GM23338 (cell line): Measurements from ENCODE around the gene SAA2. TPM values are rescaled to one million over a fixed set of nuclear protein-coding genes. Genes with fewer than 3 reads are reported as not detected.

Experiments
- polyA plus RNA-seq: library from polyadenylated mRNA; unstranded; fragments of >200 nt; fragmentation: Nextera tagmentation; extraction: Ambion mirVana; gene quantifications from 2 replicates; pipeline ENCODE4 v1.2.1, GENCODE V29; 2016
- small RNA-seq: library from RNA; depleted of rRNA; stranded (forward); fragments of <200 nt; gene quantifications from one replicate; pipeline ENCODE3, GENCODE V24; 2014; ENCODE audit warnings: low replicate concordance
- total RNA-seq: library from RNA; depleted of rRNA; stranded (reverse); fragments of >200 nt; shearing (Covaris generic); gene quantifications from 2 replicates; pipeline ENCODE4 v1.2.3, GENCODE V29; 2014; rRNA removed

SAA2 gene
- total and polyA plus RNA-seq, 2 experiments from 2014 or later: not detected

Small RNA genes within 50 kb of the gene (small RNA-seq; reads per million reads assigned to genes)
- gene RNA5SP333 (not detected), gene RNA5SP334 (not detected)

Other genes with a start within 250 kb of the SAA2 start
- 24.2 and 28.9 TPM in 2 replicates for gene SERGEF, start 235.6 kb downstream of the SAA2 start, total RNA-seq
- gene SERGEF, start 235.6 kb downstream of the SAA2 start, polyA plus RNA-seq: 27.9 and 33.6 TPM in 2 replicates
- 0.07 and 0.43 TPM in 2 replicates for gene TPH1, start 202.4 kb downstream of the SAA2 start, total RNA-seq
- gene TPH1, start 202.4 kb downstream of the SAA2 start, polyA plus RNA-seq: 0.03 and 0.13 TPM in 2 replicates
- 45.9 and 55.1 TPM in 2 replicates for gene SAAL1, start 142.6 kb downstream of the SAA2 start, total RNA-seq
- 54.6 and 61.0 TPM in 2 replicates for gene SAAL1, start 142.6 kb downstream of the SAA2 start, polyA plus RNA-seq
- gene MRGPRX3, start 116.1 kb downstream of the SAA2 start, total RNA-seq: not detected in 2 replicates
- not detected in 2 replicates for gene MRGPRX3, start 116.1 kb downstream of the SAA2 start, polyA plus RNA-seq
- gene MRGPRX4, start 75.8 kb downstream of the SAA2 start, total RNA-seq: not detected in 2 replicates
- not detected in 2 replicates for gene MRGPRX4, start 75.8 kb downstream of the SAA2 start, polyA plus RNA-seq
- not detected in 2 replicates for gene SAA4, start 11.9 kb downstream of the SAA2 start, total RNA-seq
- gene SAA4, start 11.9 kb downstream of the SAA2 start, polyA plus RNA-seq: not detected in 2 replicates
- not detected in 2 replicates for gene SAA1, start 17.6 kb upstream of the SAA2 start, total RNA-seq
- not detected in 2 replicates for gene SAA1, start 17.6 kb upstream of the SAA2 start, polyA plus RNA-seq
- gene HPS5, start 73.5 kb upstream of the SAA2 start, total RNA-seq: 16.2 and 18.6 TPM in 2 replicates
- 9.4 and 11.5 TPM in 2 replicates for gene HPS5, start 73.5 kb upstream of the SAA2 start, polyA plus RNA-seq
- 31.6 and 43.6 TPM in 2 replicates for gene GTF2H1, start 73.9 kb upstream of the SAA2 start, total RNA-seq
- 12.0 and 16.5 TPM in 2 replicates for gene GTF2H1, start 73.9 kb upstream of the SAA2 start, polyA plus RNA-seq
- 432 and 447 TPM in 2 replicates for gene LDHA, start 145.9 kb upstream of the SAA2 start, total RNA-seq
- 428 and 467 TPM in 2 replicates for gene LDHA, start 145.9 kb upstream of the SAA2 start, polyA plus RNA-seq
- 0.24 TPM in 1 of 2 replicates, not detected in the other for gene LDHC, start 163.7 kb upstream of the SAA2 start, total RNA-seq
- gene LDHC, start 163.7 kb upstream of the SAA2 start, polyA plus RNA-seq: 0.23 TPM in 1 of 2 replicates, not detected in the other
- 0.59 TPM in 1 of 2 replicates, not detected in the other for gene LDHAL6A, start 207.2 kb upstream of the SAA2 start, total RNA-seq
- gene LDHAL6A, start 207.2 kb upstream of the SAA2 start, polyA plus RNA-seq: 0.10 and 0.16 TPM in 2 replicates